Neutrophil (primary cell): Measurements from ENCODE around the gene ZNF669.
"Not testable (repeated sequence)": the region's sequence is repeated elsewhere in the genome, so short reads cannot be mapped to it uniquely, and the experiment has no call there.

Experiments used
- H3K27ac ChIP-seq: fragments of 200-600 bp; sonication (generic); 2 replicates; pipeline ENCODE4 v1.5.1; 2016; ENCODE audit warnings: mild to moderate bottlenecking, moderate library complexity
- H3K27me3 ChIP-seq: fragments of 200-600 bp; sonication (generic); 2 replicates; pipeline ENCODE4 v1.6.0; 2016; ENCODE audit warnings: mild to moderate bottlenecking
- H3K36me3 ChIP-seq: fragments of 200-600 bp; sonication (generic); 2 replicates; pipeline ENCODE4 v1.5.1; 2017
- H3K4me1 ChIP-seq, 2 experiments: fragments of 200-600 bp in 1 of 2; sonication (generic) in 1 of 2; 1 replicate in 1 of 2; 2 replicates in 1 of 2; pipeline versions ENCODE4 v1.5.1 to v1.6.1; 2013 to 2016; ENCODE audit warnings: low read depth in 1 of 2, low read length in 1 of 2, mild to moderate bottlenecking in 1 of 2, moderate library complexity in 1 of 2; ENCODE audit not compliant: control insufficient read depth in 1 of 2, insufficient read depth in 1 of 2
- H3K4me3 ChIP-seq, 2 experiments: fragments of 200-600 bp in 1 of 2; sonication (generic) in 1 of 2; 1 replicate in 1 of 2; 2 replicates in 1 of 2; pipeline ENCODE4 v1.5.1; 2013 to 2016; ENCODE audit warnings: low read depth in 1 of 2, low read length in 1 of 2, mild to moderate bottlenecking in 1 of 2, moderate library complexity in 1 of 2
- H3K9me3 ChIP-seq: fragments of 200-600 bp; sonication (generic); 2 replicates; pipeline ENCODE4 v1.5.1; 2016
- CTCF ChIP-seq: fragments of 200-600 bp; sonication (generic); IDR thresholded peaks from 2 replicates; pipeline ENCODE4 v1.5.1; 2016; ENCODE audit warnings: antibody characterized with exemption

Gene ZNF669

GRCh38 chr1:247103859-247104591 is at the start of gene ZNF669:
Gene ZNF669 (minus strand): TSS chr1:247104356. CDS start chr1:247104199, 157 bp downstream.
- Histone ChIP-seq H3K9me3 (peaks cover 27% of the 10 kb centered on the region), H3K4me3 (peak within 1 kb of the TSS; percentile 82 to 96)
- TF ChIP-seq CTCF: no peak

GRCh38 chr1:247147781-247148180 is 43.6 kb upstream of the ZNF669 start:
- no peak overlapping the region for H3K27ac ChIP-seq
- H3K4me3 ChIP-seq: no peak overlapping the region
- no peaks in the 10 kb centered on the region for H3K36me3 ChIP-seq
- peaks cover 34% of the 10 kb centered on the region for H3K9me3 ChIP-seq
- no peaks in the 10 kb centered on the region for H3K27me3 ChIP-seq
- no peaks in the 10 kb centered on the region for H3K4me1 ChIP-seq
- TF ChIP-seq CTCF: no peak

More at GRCh38 chr1:247103859-247104591, at the start of gene ZNF669:
- H3K27ac ChIP-seq: peak within 1 kb of the TSS; percentile 90
- H3K27me3 ChIP-seq: peaks cover 26% of the 10 kb centered on the region
- peaks cover 16 to 21% of the 10 kb centered on the region in 2 experiments for H3K4me1 ChIP-seq
- H3K36me3 ChIP-seq: peaks cover 20% of the 10 kb centered on the region

- H3K4me1 ChIP-seq, H3K27me3 ChIP-seq, H3K36me3 ChIP-seq, H3K27ac ChIP-seq, H3K4me3 ChIP-seq: not testable (repeated sequence)
- H3K9me3 ChIP-seq: peaks cover 34% of the 10 kb centered on the region
Measured at GRCh38 chr1:247147120-247147519, 43.0 kb upstream of the ZNF669 start.

GRCh38 chr1:247146671-247147070 is 42.5 kb upstream of the ZNF669 start:
- no peak for TF ChIP-seq CTCF
- Histone ChIP-seq H3K27me3 (no peaks in the 10 kb centered on the region), H3K27ac (no peak overlapping the region), H3K4me3 (no peak overlapping the region), H3K4me1 (no peaks in the 10 kb centered on the region), H3K9me3 (peaks cover 38% of the 10 kb centered on the region), H3K36me3 (no peaks in the 10 kb centered on the region)

- H3K9me3 ChIP-seq: peaks cover 48% of the 10 kb centered on the region
- TF ChIP-seq CTCF: no peak
- H3K27me3 ChIP-seq: no peaks in the 10 kb centered on the region
- H3K4me1 ChIP-seq: no peaks in the 10 kb centered on the region
- H3K36me3 ChIP-seq: no peaks in the 10 kb centered on the region
- H3K27ac ChIP-seq: no peak overlapping the region
- no peak overlapping the region for H3K4me3 ChIP-seq
Measured at GRCh38 chr1:247145279-247145678, 41.1 kb upstream of the ZNF669 start.

- H3K36me3 ChIP-seq, H3K27ac ChIP-seq, H3K4me1 ChIP-seq, H3K4me3 ChIP-seq, H3K27me3 ChIP-seq: not testable (repeated sequence)
- peaks cover 33% of the 10 kb centered on the region for H3K9me3 ChIP-seq
Measured at GRCh38 chr1:247139557-247139956, 35.4 kb upstream of the ZNF669 start.
